ENCODE data around the gene NDUFS7.

The NDUFS7 gene

GRCh38 chr19:1421958-1422305 lies 38.2 kb downstream of the NDUFS7 start:
- Histone ChIP-seq H3K27me3 (replicated peaks; ENCODE audit: control insufficient read depth, insufficient read depth, low read length) (no peaks in the 10 kb centered on the region), H3K36me3 (ENCODE audit: control insufficient read depth, insufficient read depth, low read length) (peaks cover 52% of the 10 kb centered on the region), H3K4me3 (replicated peaks; ENCODE audit: low read depth, low read length) (no peak overlapping the region)
- TF ChIP-seq, protein P1, sequence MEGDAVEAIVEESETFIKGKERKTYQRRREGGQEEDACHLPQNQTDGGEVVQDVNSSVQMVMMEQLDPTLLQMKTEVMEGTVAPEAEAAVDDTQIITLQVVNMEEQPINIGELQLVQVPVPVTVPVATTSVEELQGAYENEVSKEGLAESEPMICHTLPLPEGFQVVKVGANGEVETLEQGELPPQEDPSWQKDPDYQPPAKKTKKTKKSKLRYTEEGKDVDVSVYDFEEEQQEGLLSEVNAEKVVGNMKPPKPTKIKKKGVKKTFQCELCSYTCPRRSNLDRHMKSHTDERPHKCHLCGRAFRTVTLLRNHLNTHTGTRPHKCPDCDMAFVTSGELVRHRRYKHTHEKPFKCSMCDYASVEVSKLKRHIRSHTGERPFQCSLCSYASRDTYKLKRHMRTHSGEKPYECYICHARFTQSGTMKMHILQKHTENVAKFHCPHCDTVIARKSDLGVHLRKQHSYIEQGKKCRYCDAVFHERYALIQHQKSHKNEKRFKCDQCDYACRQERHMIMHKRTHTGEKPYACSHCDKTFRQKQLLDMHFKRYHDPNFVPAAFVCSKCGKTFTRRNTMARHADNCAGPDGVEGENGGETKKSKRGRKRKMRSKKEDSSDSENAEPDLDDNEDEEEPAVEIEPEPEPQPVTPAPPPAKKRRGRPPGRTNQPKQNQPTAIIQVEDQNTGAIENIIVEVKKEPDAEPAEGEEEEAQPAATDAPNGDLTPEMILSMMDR (IDR thresholded peaks at IDR 0.05; ENCODE audit: insufficient read depth, low read length, poor library complexity, severe bottlenecking): no peak
- DNase-seq (ENCODE audit: extremely low read depth, insufficient read length): no peak

- no peak overlapping the region for H3K4me3 ChIP-seq (replicated peaks; ENCODE audit: low read depth, low read length)
- no peaks in the 10 kb centered on the region for H3K27me3 ChIP-seq (replicated peaks; ENCODE audit: control insufficient read depth, insufficient read depth, low read length)
- no peak for DNase-seq (ENCODE audit: extremely low read depth, insufficient read length)
- TF ChIP-seq, protein P1 (IDR thresholded peaks at IDR 0.05; ENCODE audit: insufficient read depth, low read length, poor library complexity, severe bottlenecking): no peak
- H3K36me3 ChIP-seq (ENCODE audit: control insufficient read depth, insufficient read depth, low read length): peaks cover 54% of the 10 kb centered on the region
Measured at GRCh38 chr19:1422360-1422759, 38.7 kb downstream of the NDUFS7 start.

DNA sequence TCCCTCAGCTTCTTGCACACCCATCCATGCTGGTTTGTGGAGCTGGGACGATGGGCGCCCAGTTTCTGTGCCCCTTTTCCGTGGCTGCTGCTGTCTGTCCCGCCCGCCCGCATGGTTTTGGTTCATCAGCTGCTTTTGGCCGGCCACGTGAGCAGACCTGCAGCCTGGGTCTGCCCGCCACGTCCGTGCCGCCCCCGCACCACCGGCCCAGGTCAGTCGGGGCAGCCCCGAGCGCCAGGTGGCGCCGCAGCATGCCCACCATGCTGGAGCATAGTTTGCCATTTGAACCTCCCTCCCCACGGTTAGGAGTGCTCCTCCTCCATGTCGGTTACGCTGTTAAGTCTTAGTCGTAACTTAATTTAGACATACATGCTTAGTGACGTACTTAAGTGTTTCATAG lies 39.2 kb downstream of the NDUFS7 start:
- TF ChIP-seq, protein P1 (IDR thresholded peaks at IDR 0.05; ENCODE audit: insufficient read depth, low read length, poor library complexity, severe bottlenecking): no peak
- peaks cover 56% of the 10 kb centered on the region for H3K36me3 ChIP-seq (ENCODE audit: control insufficient read depth, insufficient read depth, low read length)
- H3K27me3 ChIP-seq (replicated peaks; ENCODE audit: control insufficient read depth, insufficient read depth, low read length): no peaks in the 10 kb centered on the region
- DNase-seq (ENCODE audit: extremely low read depth, insufficient read length): no peak
- no peak overlapping the region for H3K4me3 ChIP-seq (replicated peaks; ENCODE audit: low read depth, low read length)

DNA sequence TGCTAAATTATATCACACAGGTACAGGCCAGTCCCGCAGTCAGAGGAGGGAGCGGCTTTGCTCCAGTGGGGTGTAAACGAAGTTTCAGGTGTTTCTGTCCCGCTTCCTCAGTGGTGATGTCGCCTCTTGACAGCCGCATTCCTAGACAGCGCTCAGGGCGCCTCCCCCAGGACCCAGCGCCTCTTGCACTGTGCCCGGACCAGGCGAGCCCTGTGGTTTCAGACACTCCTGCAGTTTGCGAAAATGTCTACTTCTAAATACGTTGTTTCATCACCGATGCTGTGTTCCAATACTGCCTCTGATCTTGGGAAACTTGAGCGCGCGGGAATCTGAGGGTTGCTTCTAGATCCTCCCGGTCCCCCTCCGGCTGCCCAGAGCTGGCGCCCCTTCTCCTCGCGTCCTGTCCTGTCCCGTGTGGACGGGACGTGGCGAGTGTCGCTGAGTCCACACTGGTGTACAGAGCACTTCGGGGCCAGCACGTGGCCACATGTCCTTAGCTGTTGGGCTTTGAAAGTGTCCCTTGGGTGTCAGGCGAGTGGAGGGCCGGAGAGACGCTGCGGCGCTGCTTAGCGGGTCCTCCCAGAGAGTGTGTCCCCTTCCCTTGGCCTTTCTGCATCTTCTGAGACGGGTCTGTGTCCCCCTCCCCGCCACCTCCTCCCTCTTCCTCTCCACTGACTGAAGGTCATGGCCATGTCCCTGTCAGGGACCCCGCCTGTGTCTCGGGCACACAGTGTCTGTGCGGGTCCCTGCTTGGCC lies 39.9 kb downstream of the NDUFS7 start:
- H3K27me3 ChIP-seq (replicated peaks; ENCODE audit: control insufficient read depth, insufficient read depth, low read length): no peaks in the 10 kb centered on the region
- TF ChIP-seq, protein P1 (IDR thresholded peaks at IDR 0.05; ENCODE audit: insufficient read depth, low read length, poor library complexity, severe bottlenecking): no peak
- peaks cover 53% of the 10 kb centered on the region for H3K36me3 ChIP-seq (ENCODE audit: control insufficient read depth, insufficient read depth, low read length)
- H3K4me3 ChIP-seq (replicated peaks; ENCODE audit: low read depth, low read length): no peak overlapping the region
- DNase-seq (ENCODE audit: extremely low read depth, insufficient read length): no peak

- Histone ChIP-seq H3K27me3 (replicated peaks; ENCODE audit: control insufficient read depth, insufficient read depth, low read length) (no peaks in the 10 kb centered on the region), H3K36me3 (ENCODE audit: control insufficient read depth, insufficient read depth, low read length) (peaks cover 54% of the 10 kb centered on the region), H3K4me3 (replicated peaks; ENCODE audit: low read depth, low read length) (no peak overlapping the region)
- DNase-seq (ENCODE audit: extremely low read depth, insufficient read length): no peak
- TF ChIP-seq, protein P1 (IDR thresholded peaks at IDR 0.05; ENCODE audit: insufficient read depth, low read length, poor library complexity, severe bottlenecking): no peak
Measured at GRCh38 chr19:1424192-1424955, 40.7 kb downstream of the NDUFS7 start.

Data from GM06990 (cell line).